GM12878 (cell line): ENCODE measurements around the gene FIGNL2. TPM values are rescaled to one million over a fixed set of nuclear protein-coding genes. Genes with fewer than 3 reads are reported as not detected.

Source experiments
- ATAC-seq: fragments of 200-7000 bp; cut with Tn5 transposase; 3 replicates; pipeline ENCODE4 v1.9.1; 2020; ENCODE audit warnings: mild to moderate bottlenecking, moderate library complexity
- BruUV-seq: library from RNA; stranded (reverse); fragments of 400-500 nt; replicated peaks from 2 replicates; lab custom pipeline; 2021; lab: Mats Ljungman, UMichigan
- CTCF ChIA-PET: fragments of 300-600 bp; sonication (Branson Sonifier 250); formaldehyde crosslinking; extraction: SDS; loops from one replicate; lab custom pipeline; 2021; ENCODE audit warnings: inconsistent platforms; lab: Yijun Ruan, JAX
- POLR2A ChIA-PET: fragments of 350-600 bp; formaldehyde crosslinking; extraction: SDS; loops from one replicate; lab custom pipeline; 2021; ENCODE audit warnings: inconsistent platforms; lab: Charles Lee
- RAD21 ChIA-PET: fragments of 300-600 bp; sonication (Branson Sonifier 250); formaldehyde crosslinking; loops from one replicate; lab custom pipeline; 2023; ENCODE audit warnings: antibody characterized with exemption; ENCODE audit not compliant: unreplicated experiment; lab: Charles Lee
- SMC1A ChIA-PET: fragments of 300-600 bp; sonication (Branson Sonifier 250); formaldehyde crosslinking; loops from one replicate; lab custom pipeline; 2023; ENCODE audit not compliant: unreplicated experiment, uncharacterized antibody; lab: Charles Lee
- DNase-seq: peaks from one replicate; pipeline ENCODE4 v3.0.0-alpha.2; 2011; ENCODE audit warnings: low read depth, low spot score
- FAIRE-seq: peaks from 3 replicates; lab custom pipeline; 2011; peaks lifted over from hg19 to GRCh38; lab: Jason Lieb, UNC
- H2AFZ ChIP-seq: 2 replicates; pipeline ENCODE4 v1.6.0; 2011; ENCODE audit warnings: low read depth, low read length, control low read depth; ENCODE audit not compliant: control insufficient read depth
- H3K27ac ChIP-seq: 2 replicates; pipeline ENCODE4 v1.5.1; 2011; ENCODE audit warnings: control low read depth; ENCODE audit not compliant: control insufficient read depth, insufficient read depth
- H3K27me3 ChIP-seq, 2 experiments: replicated peaks in 1 of 2; 2 replicates each; pipeline versions ENCODE4 v1.6.0 to v1.6.1; 2011; ENCODE audit warnings: low read length in 1 of 2; ENCODE audit not compliant: control insufficient read depth in 2 of 2, insufficient read depth in 2 of 2
- H3K36me3 ChIP-seq, 2 experiments: 2 replicates each; pipeline ENCODE4 v1.5.1; 2011; ENCODE audit warnings: low read length in 1 of 2; ENCODE audit not compliant: control insufficient read depth in 2 of 2, insufficient read depth in 2 of 2
- H3K4me1 ChIP-seq: 2 replicates; pipeline ENCODE4 v1.6.1; 2011; ENCODE audit warnings: mild to moderate bottlenecking, low read length, moderate library complexity, mixed read lengths; ENCODE audit not compliant: control insufficient read depth, insufficient read depth
- H3K4me2 ChIP-seq: 2 replicates; pipeline ENCODE4 v1.6.0; 2011; ENCODE audit warnings: control low read depth; ENCODE audit not compliant: control insufficient read depth, insufficient read depth
- H3K4me3 ChIP-seq: fragments of 200-600 bp; sonication (generic); 2 replicates; pipeline ENCODE4 v1.5.1; 2016
- H3K79me2 ChIP-seq: 2 replicates; pipeline ENCODE4 v1.6.0; 2011; ENCODE audit warnings: low read length; ENCODE audit not compliant: control insufficient read depth, insufficient read depth
- H3K9ac ChIP-seq: 2 replicates; pipeline ENCODE4 v1.8.0; 2011; ENCODE audit warnings: low read length, control low read depth, mixed read lengths; ENCODE audit not compliant: control insufficient read depth, insufficient read depth
- H3K9me3 ChIP-seq: replicated peaks from 3 replicates; pipeline ENCODE4 v1.5.1; 2011; ENCODE audit warnings: mild to moderate bottlenecking, low read length; ENCODE audit not compliant: control insufficient read depth, insufficient read depth
- H4K20me1 ChIP-seq: 2 replicates; pipeline ENCODE4 v1.6.0; 2011; ENCODE audit not compliant: control insufficient read depth, insufficient read depth
- ASH2L ChIP-seq: fragments of 300-600, 200-600 bp; sonication (generic); IDR thresholded peaks from 2 replicates; pipeline ENCODE4 v1.6.1; 2017; ENCODE audit warnings: low read depth, mild to moderate bottlenecking, borderline replicate concordance
- ATF2 ChIP-seq: IDR thresholded peaks from 2 replicates; pipeline ENCODE4 v1.6.1; 2012; ENCODE audit warnings: low read length, inconsistent platforms
- ATF7 ChIP-seq: fragments of 450-650 bp; IDR thresholded peaks from 2 replicates; pipeline ENCODE4 v1.6.1; 2016; ENCODE audit warnings: low read depth, mild to moderate bottlenecking
- CBFB ChIP-seq: IDR thresholded peaks from 2 replicates; pipeline ENCODE4 v1.6.1; 2016; ENCODE audit warnings: antibody characterized with exemption, low read depth
- FOS ChIP-seq: IDR thresholded peaks from 3 replicates; pipeline ENCODE4 v1.6.1; 2011; ENCODE audit warnings: borderline replicate concordance; ENCODE audit not compliant: insufficient read length; ENCODE audit errors: extremely low read depth
- GATAD2B ChIP-seq: fragments of 450-650 bp; conservative IDR thresholded peaks from 2 replicates; pipeline ENCODE4 v1.6.1; 2017; ENCODE audit warnings: low read depth, mild to moderate bottlenecking, moderate library complexity
- NFIC ChIP-seq: IDR thresholded peaks from 2 replicates; pipeline ENCODE4 v1.6.1; 2012; ENCODE audit warnings: low read depth, mild to moderate bottlenecking, inconsistent platforms, low read length, moderate library complexity
- NFXL1 ChIP-seq: fragments of 450-650 bp; IDR thresholded peaks from 2 replicates; pipeline ENCODE4 v1.6.1; 2017; ENCODE audit warnings: antibody characterized with exemption, mild to moderate bottlenecking, borderline replicate concordance
- NFYB ChIP-seq: IDR thresholded peaks from 2 replicates; pipeline ENCODE4 v1.6.1; 2011; ENCODE audit warnings: low read depth, mild to moderate bottlenecking, low read length, improper control_type of control experiment, moderate library complexity; ENCODE audit not compliant: insufficient read depth
- NKRF ChIP-seq: fragments of 450-650 bp; conservative IDR thresholded peaks from 2 replicates; pipeline ENCODE4 v1.6.1; 2017; ENCODE audit warnings: mild to moderate bottlenecking, moderate library complexity
- PBX3 ChIP-seq: IDR thresholded peaks from 2 replicates; pipeline ENCODE4 v1.6.1; 2011; ENCODE audit warnings: mild to moderate bottlenecking, low read depth, low read length, moderate library complexity; ENCODE audit not compliant: insufficient replicate concordance
- SMC3 ChIP-seq: IDR thresholded peaks from 2 replicates; pipeline ENCODE4 v1.6.1; 2011; ENCODE audit warnings: low read length, improper control_type of control experiment, borderline replicate concordance
- SUZ12 ChIP-seq: fragments of 200-600 bp; sonication (generic); IDR thresholded peaks from one replicate; pipeline ENCODE4 v1.6.1; 2018; ENCODE audit warnings: antibody characterized with exemption, mild to moderate bottlenecking; ENCODE audit not compliant: unreplicated experiment
- YY1 ChIP-seq: IDR thresholded peaks from 2 replicates; pipeline ENCODE4 v1.6.1; 2011; ENCODE audit warnings: low read depth, mild to moderate bottlenecking, low read length
- ZBED1 ChIP-seq: IDR thresholded peaks from 2 replicates; pipeline ENCODE4 v1.6.1; 2016; ENCODE audit warnings: borderline replicate concordance
- ZBTB40 ChIP-seq: fragments of 450-650 bp; IDR thresholded peaks from 2 replicates; pipeline ENCODE4 v1.6.1; 2016; ENCODE audit warnings: mild to moderate bottlenecking, moderate library complexity, borderline replicate concordance
- ZNF207 ChIP-seq: fragments of 450-650 bp; IDR thresholded peaks from 2 replicates; pipeline ENCODE4 v1.6.1; 2014; ENCODE audit warnings: antibody characterized with exemption, mild to moderate bottlenecking, borderline replicate concordance
- ZNF622 ChIP-seq: fragments of 450-650 bp; IDR thresholded peaks from 2 replicates; pipeline ENCODE4 v1.6.1; 2017; ENCODE audit warnings: mild to moderate bottlenecking, inconsistent platforms
- WGBS: methylation state at CpG from one replicate; pipeline ENCODE4 v1.1.6; 2016; ENCODE audit warnings: low lambda C conversion rate; ENCODE audit not compliant: insufficient replicate concordance, insufficient coverage; ENCODE audit errors: missing lambda C conversion rate; 5-methylcytosine and 5-hydroxymethylcytosine counted together
- in situ Hi-C: fragments of 300-500 bp; cut with MboI; formaldehyde crosslinking; loops from 9 replicates; pipeline ENCODE4 v1.14.3; 2018; ENCODE audit warnings: mixed read lengths
- intact Hi-C: fragments of 100-400 bp; cut with micrococcal nuclease; formaldehyde crosslinking; loops from one replicate; pipeline ENCODE4 v1.14.2; 2022; ENCODE audit not compliant: unreplicated experiment
- polyA plus RNA-seq, 11 experiments: library from polyadenylated mRNA; depleted of rRNA in 4 of 11; unstranded in 6 of 11; stranded (reverse) in 5 of 11; fragments of >200 nt; fragmentation: Nextera tagmentation in 4 of 11; fragmentation: Illumina TruSeq in 1 of 11; extraction: Ambion mirVana in 4 of 11; extraction: Trizol in 1 of 11; gene quantifications; 1 replicate in 1 of 11; 2 replicates in 10 of 11; pipeline versions ENCODE4 v1.2.1 to v1.2.3, GENCODE V29; 2011 to 2016; ENCODE audit warnings: inconsistent platforms in 2 of 11, missing spikeins in 2 of 11, low read depth in 1 of 11
- total RNA-seq, 4 experiments: library from RNA; depleted of rRNA in 3 of 4; stranded (reverse); fragments of >200 nt in 3 of 4; fragmentation: Illumina TruSeq in 1 of 4; extraction: Trizol in 1 of 4; gene quantifications; 2 replicates each; pipeline versions ENCODE4 v1.2.1 to v1.2.3, GENCODE V29; 2013 to 2021

Gene FIGNL2
- total and polyA plus RNA-seq, 10 of the 15 experiments (the other 5 are each of a cell fraction or from before 2014, with no cell fraction given): not detected

GRCh38 chr12:51860986-51861385 is 12.5 kb upstream of the FIGNL2 start:
- no peaks in the 10 kb centered on the region for H3K36me3 ChIP-seq
- H3K4me3 ChIP-seq: no peak overlapping the region
- RAD21 ChIA-PET: no interaction called here
- no peak overlapping the region for H3K9ac ChIP-seq
- no peak overlapping the region for H3K4me2 ChIP-seq
- DNase-seq (no peak), ATAC-seq (no peak), FAIRE-seq (no peak)
- in situ Hi-C loops: no loop called here
- no peak overlapping the region for H2AFZ ChIP-seq
- POLR2A ChIA-PET: no interaction called here
- no peaks in the 10 kb centered on the region for H4K20me1 ChIP-seq
- no peaks in the 10 kb centered on the region for H3K79me2 ChIP-seq
- H3K27ac ChIP-seq: no peak overlapping the region
- intact Hi-C loops: no loop called here
- H3K27me3 ChIP-seq: peaks cover 15 to 17% of the 10 kb centered on the region in 2 experiments
- H3K9me3 ChIP-seq: no peaks in the 10 kb centered on the region
- SMC1A ChIA-PET: no interaction called here
- no peaks in the 10 kb centered on the region for H3K4me1 ChIP-seq
- BruUV-seq: no TSS peak
- 24% methylated on average over 3 of the region's 3 CpGs for WGBS
- CTCF ChIA-PET: no interaction called here
- TF ChIP-seq ATF2: no peak
- no peak for TF ChIP-seq SMC3
- no peak for TF ChIP-seq ASH2L
- no peak for TF ChIP-seq NFXL1
- TF ChIP-seq ZBED1: no peak
- no peak for TF ChIP-seq ZBTB40
- no peak for TF ChIP-seq PBX3
- TF ChIP-seq ZNF622: no peak
- no peak for TF ChIP-seq FOS
- no peak for TF ChIP-seq GATAD2B
- no peak for TF ChIP-seq ATF7
- no peak for TF ChIP-seq ZNF207
- no peak for TF ChIP-seq NFIC
- no peak for TF ChIP-seq CBFB
- no peak for TF ChIP-seq NKRF
- no peak for TF ChIP-seq YY1
- TF ChIP-seq SUZ12: no peak
- no peak for TF ChIP-seq NFYB
